Superior temporal gyrus (tissue), 1 donor: Measurements from ENCODE around the gene LIN37.
A peak's percentile ranks its signal among the peaks of the same experiment; 100 is the strongest.
"Not testable (repeated sequence)": the region's sequence is repeated elsewhere in the genome, so short reads cannot be mapped to it uniquely, and the experiment has no call there.

Experiments
- DNase-seq: peaks from one replicate; pipeline ENCODE4 v3.0.0-alpha.2; 2016; ENCODE audit errors: extremely low spot score

Gene LIN37

GRCh38 chr19:35752746-35753350, 4.5 kb downstream of the LIN37 start:
- DNase-seq, result no peak

- no peak for DNase-seq
These were observed 5.4 kb downstream of the LIN37 start for GRCh38 chr19:35753634-35754369.

GRCh38 chr19:35754370-35755130, 6.2 kb downstream of the LIN37 start:
- no peak for DNase-seq

GRCh38 chr19:35755131-35755549, 6.8 kb downstream of the LIN37 start:
- DNase-seq, result no peak

GRCh38 chr19:35755550-35756376, 7.4 kb downstream of the LIN37 start:
- peak; percentile 5 for DNase-seq

GRCh38 chr19:35756377-35757230, 8.2 kb downstream of the LIN37 start, which contains the start of gene HSPB6:
HSPB6 (minus strand) TSS chr19:35757029; CDS start chr19:35757008, 21 bp downstream.
- no peak for DNase-seq

GRCh38 chr19:35757231-35757748, 8.9 kb downstream of the LIN37 start:
- DNase-seq, result peak; percentile 18

GRCh38 chr19:35757749-35758608, 9.6 kb downstream of the LIN37 start, which contains the start of gene PROSER3:
PROSER3 (plus strand) TSS chr19:35758176; CDS start chr19:35758216, 40 bp downstream.
- DNase-seq, result peak; percentile 100

- DNase-seq, result no peak
These were observed 11.3 kb downstream of the LIN37 start for GRCh38 chr19:35759697-35760096.

GRCh38 chr19:35760711-35761349, 12.5 kb downstream of the LIN37 start:
- DNase-seq, result no peak

- DNase-seq, result no peak
These were observed 16.3 kb downstream of the LIN37 start for GRCh38 chr19:35764432-35765315.

GRCh38 chr19:35766571-35767104, 18.3 kb downstream of the LIN37 start:
- DNase-seq, result no peak

- no peak for DNase-seq
These were observed 19.1 kb downstream of the LIN37 start for GRCh38 chr19:35767288-35768081.

GRCh38 chr19:35768082-35768421, 19.7 kb downstream of the LIN37 start:
- no peak for DNase-seq

- DNase-seq, result not testable (repeated sequence)
These were observed 24.0 kb downstream of the LIN37 start for GRCh38 chr19:35772362-35772761.

GRCh38 chr19:35773020-35773806, 24.8 kb downstream of the LIN37 start:
- no peak for DNase-seq
